Activated CD4-positive, alpha-beta T cell treated with anti-CD3 and anti-CD28 coated beads for 24 hours (primary cell): ENCODE measurements around the gene FAM149B1.
"Not testable (repeated sequence)": the region's sequence is repeated elsewhere in the genome, so short reads cannot be mapped to it uniquely, and the experiment has no call there.

Experiments
- DNase-seq, 2 donors: peaks; one replicate each; pipeline ENCODE4 v3.0.0-alpha.2; 2020; ENCODE audit warnings: low read depth in 2 of 2

Gene FAM149B1

DNA sequence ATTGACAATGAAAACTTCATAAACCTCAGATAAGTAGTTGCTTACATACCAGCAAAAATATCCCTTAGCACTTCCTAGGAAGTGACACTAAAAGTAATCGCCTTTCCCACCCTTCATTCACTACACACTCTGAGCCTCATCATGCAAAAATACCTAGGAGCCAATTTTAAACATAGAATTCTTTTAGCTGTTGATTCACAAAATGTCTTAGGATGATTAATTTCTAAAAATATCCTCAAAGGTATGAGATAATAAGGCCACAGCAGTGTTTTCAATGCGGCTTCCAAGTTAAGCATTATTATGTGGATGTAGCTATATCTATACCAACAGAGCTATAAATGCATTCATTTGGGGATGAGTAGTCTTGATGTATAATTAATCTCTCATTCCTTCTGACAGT is 66.0 kb downstream of the FAM149B1 start:
- DNase-seq: no peak

- DNase-seq: no peak
Observed at GRCh38 chr10:73234695-73235094, 66.8 kb downstream of the FAM149B1 start.

DNA sequence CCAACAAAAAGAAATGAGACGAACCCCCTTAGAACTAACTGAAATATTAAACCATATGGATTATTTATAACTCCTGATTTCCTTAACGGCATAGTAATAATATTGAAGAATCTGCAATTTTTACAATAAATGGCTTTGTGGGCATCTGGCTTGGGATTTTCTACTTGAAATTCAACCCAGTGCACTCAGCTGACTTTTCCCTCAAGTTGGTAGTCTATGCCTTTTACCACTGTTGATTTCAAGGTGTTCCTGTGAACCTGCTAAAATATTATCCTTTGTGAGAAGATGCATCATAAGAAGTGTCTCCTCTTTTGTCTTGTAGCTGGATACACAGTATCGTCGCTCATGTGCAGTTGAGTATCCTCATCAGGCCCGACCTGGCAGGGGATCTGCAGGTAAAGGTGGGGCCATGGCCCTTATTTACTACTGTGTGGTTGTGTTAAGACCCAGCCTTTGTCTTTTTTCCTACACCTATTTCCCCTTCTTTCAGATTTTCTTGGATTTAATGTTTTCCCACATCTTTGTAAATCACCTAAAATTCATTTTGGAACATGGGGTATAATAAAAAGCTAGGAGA is 71.2 kb downstream of the FAM149B1 start:
- DNase-seq: no peak

GRCh38 chr10:73239908-73240307 is 72.0 kb downstream of the FAM149B1 start:
- no peak for DNase-seq

- no peak for DNase-seq
Observed at GRCh38 chr10:73244866-73245477, 77.1 kb downstream of the FAM149B1 start.

DNA sequence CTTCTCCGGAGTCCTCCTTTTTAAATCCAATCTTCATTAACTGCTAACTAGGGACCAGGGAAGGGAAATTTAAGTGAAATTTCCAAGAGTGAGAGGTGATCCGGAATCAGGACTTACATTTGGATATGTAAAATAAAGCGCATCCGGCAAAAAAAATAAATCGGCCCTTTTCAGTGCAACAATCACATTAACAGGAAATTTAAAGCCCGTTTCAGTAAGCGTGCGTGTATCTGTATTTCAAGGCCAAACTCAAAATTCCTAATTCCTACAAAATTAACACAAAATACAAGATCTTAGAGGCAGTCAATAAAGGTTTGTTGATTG is 78.4 kb downstream of the FAM149B1 start:
- no peak for DNase-seq

DNA sequence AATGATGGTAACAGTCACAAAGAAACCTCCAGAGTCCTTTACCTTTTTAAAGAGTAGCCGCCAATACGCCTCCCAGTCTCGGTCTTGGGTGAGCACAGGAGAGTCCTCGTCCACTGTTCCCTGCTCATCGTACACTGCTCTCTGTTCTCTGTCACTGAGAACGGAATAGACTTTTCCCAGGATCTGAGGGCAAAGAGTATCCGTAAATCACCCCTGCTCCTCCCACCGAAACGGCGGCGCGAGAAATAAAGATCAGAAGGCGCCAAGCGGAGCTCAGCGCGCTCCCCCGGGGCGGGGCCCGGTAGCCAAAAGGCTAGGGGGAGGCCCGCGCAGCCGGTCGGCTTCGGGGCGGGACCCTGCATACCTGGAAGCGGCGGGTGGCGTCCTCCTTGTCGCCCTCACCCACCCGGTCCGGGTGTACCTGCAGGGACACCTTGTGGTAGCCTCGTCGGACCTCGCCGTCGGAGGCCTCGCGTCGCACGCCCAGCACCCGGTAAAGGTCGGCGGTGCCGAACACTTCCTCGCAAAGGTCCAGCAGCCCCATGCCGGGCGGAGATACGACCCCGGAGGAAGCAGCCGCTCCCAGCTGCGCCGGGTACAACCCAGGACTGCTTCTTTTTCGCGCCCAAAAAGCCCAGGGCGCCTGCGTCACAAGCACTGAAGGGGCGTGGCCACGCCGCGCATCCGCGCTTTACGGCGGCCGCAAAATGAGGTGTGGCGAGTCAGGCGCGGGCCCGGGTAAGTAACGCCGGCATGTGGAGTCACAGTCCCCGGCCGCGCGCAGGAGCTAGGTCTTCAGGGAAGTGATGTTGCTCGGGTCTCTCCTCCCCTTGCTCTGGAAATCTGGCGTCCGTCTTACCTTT is 79.0 kb downstream of the FAM149B1 start, which contains the start of gene DNAJC9:
TSS of gene DNAJC9 (minus strand) at position 610 of the 863 bp plus-strand sequence. CDS start at position 544, 66 bp downstream.
- DNase-seq: peak; percentile 97 to 99

DNA sequence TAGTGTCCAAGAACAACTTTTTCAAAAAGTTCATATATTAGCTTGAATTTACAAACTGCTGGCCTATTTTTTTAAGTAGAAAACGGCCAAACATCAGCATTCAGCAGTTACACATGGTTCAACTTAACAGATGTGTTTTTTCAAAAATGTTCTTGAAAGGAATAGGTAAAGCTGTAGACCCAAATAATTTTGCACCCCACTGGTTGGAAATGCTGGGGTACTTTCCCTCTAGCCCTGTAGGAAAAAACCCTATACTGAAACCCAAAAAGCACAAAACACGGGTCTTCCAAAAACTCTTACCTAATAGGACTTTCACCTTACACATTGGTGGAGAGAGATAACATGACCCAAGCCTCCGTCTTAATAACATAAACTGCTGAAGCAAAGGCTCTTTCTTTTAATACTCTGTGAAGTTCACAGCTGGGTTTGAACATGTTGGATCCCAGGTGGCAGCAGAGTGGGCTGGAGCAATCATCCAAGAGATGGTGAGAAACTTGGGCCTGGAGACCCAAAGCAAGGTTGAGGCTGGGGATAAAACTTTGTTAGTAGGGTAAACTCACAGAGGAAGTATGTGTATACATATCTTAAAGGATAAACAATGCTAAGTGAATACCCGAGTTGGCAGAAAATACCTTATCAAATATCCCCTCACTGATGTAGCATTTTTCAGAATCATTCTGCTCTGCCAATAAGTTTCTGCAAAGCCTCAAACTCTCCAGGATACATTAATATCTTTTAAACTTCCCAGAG is 79.8 kb downstream of the FAM149B1 start:
- DNase-seq: no peak

GRCh38 chr10:73248259-73248724 is 80.4 kb downstream of the FAM149B1 start:
- no peak for DNase-seq

DNA sequence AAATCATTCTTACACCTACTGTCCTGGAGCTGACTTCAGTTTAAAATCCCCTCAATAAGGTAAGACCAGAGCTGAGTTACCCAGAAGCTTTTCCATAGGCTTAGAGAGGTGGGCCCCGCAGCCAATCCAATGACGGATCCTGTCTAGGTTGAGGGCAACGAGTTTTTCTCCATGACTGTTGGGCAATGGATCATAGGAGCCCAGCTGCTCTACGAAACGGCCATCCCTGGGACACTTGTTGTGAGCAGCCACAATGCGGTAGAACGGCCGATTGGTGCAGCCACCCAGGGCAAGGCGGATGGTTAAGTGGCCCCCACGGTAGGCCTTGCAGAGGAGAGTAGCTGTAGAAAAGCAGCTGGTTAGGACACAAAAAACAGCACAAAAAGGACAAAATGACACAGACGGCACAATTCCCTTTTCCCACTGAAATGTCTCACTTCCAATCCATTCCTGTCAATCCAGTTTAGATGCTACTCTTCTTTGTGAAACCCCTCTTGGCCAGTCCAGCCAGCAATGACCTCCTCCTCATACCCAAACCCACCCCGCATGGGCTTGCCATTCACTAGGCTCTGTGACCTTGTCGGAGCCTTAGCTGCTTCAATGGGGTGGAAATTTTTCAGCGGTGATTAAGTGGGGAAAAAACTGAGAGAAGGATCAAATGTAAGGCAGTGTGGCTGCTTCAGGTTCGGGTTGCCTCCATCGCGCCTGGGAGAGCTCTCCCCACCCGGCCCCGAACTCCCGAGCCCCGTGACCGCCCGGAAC is 83.9 kb downstream of the FAM149B1 start:
- DNase-seq: no peak

DNA sequence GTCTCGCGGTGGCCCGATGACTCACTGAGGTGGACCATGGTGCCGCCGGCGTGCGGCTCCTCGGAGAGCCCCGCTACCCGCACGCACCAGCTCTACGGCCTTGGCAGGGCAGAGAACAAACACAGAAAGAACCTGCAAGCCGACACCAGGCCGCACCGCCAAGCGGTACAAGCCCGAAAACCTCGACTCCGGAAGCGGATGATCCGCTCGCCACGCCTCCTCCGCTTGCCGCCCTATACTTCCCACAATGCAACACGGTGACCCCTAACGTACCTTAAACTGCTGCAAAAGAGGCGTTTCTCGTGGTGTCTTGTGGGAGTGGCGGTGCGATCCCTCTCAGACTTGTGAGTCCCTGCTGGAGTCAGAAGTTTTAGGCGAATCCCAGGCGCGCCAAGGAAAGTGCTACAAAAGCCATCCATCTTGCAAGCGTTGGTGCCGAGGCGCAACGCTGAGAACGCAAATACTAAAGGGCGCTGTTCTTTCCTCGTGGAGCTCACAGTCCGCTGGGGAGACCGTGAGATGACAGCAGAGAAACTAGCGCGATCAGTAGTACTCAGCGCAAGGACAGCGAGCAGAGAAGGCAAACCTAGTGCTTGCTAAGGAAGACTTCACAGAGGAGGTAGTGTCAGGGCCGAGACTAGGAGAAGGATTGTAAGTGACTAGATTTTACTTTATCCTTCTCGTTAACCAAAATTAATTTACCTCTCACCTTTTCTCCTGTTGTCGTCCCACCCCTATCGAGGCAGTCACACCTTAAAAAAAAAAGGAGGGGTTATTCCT is 84.7 kb downstream of the FAM149B1 start, which contains the start of gene MRPS16:
TSS of gene MRPS16 (minus strand) at position 200 of the 780 bp plus-strand sequence. CDS start at position 38, 162 bp downstream.
- peak; percentile 88 to 89 for DNase-seq

DNA sequence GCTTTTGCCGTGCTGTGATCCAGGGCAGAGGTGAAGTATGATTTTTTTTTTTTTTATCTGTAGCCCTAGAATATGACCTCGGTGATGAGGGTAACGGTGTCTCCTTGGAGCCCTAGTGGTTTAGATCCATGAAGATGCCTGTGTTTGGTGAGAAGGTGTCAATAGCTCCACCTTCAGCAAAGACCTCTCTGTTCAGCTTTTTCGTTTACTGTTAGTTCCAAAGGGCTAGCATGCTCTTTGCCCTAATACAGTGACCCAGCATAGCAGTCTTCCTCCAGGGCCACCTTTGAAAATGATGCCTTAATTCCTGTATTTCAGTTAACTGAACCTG is 85.3 kb downstream of the FAM149B1 start:
- no peak for DNase-seq

- not testable (repeated sequence) for DNase-seq
Observed at GRCh38 chr10:73258612-73259011, 90.7 kb downstream of the FAM149B1 start.

DNA sequence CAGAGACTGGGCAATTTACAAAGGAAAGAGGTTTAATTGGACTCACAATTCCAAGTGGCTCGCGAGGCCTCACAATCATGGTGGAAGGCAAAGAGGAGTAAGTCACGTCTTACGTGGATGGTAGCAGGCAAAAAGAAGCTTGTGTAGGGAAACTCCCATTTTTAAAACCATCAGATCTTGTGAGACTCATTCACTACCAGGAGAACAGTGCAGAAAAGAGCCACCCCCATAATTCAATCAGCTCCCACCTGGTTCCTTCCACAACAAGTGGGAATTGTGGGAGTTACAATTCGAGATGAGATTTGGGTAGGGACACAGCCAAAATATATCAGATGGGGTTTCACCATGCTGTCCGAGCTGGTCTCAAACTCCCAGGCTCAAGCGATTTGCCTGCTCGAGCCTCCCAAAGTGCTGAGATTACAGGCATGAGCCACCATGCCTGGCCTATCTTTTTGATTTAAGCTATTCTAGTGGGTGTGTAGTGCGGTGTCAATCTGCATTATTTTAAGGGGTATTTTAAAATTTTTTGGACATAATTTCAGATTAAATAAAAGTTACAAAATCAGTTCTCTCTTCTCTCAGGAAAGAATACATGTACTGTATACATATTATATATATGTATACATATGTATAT is 93.6 kb downstream of the FAM149B1 start:
- DNase-seq: no peak

DNA sequence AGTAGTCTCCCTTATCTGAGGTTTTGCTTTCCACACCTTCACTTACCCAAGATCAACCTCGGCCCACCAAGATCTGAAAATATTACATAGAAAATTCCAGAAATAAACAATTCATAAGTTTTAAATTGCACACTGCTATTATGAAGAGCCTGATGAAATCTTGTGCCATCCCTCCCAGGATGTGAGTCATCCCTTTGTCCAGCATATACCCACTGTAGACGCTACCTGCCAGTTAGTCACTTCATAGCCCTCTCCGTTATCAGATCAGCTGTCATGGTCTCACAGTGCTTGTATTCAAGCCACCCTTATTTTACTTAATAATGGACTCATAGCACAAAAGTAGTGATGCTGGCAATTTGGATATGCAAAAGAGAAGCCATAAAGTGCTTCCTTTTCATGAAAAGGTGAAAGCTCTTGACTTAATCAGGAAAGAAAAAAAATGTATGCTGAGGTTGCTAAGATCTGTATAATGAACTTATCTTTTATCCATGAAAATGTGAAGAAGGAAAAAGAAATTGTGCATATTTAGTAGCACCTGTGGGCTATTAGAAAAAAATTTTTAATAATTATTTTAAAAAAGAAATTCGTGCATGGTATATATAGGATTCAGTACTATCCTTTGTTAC is 94.3 kb downstream of the FAM149B1 start:
- DNase-seq: no peak

GRCh38 chr10:73262880-73263555 is 95.1 kb downstream of the FAM149B1 start:
- DNase-seq: no peak

DNA sequence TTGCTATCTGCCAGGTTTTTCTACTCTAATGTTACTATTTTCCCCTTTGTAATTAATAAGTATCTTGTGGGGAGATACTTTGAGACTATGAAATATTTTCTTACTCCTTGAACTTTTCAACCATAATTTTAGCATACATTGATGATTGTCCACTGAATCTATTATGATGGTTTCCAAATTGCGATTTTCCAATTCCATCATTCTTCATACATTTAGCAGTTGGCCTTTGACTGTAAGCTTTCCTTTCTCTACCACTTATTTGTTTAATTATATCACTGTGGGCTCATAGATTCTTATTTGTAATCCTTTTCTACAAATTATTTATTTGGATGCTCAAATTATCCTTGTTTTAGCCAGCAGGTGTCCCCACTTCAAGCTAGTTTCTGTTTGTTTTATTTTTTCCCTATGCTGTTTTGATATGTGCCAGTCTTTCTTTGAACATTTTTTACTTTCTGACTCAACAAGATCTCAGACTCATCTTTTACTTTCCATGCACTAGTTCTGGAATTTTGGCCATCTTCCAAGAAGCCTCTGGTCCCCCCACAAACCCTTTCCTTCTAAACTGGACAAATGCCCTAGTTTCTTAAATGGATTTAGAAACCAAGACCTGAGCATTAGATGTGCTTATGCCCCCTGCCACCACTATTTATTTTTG is 95.9 kb downstream of the FAM149B1 start:
- DNase-seq: no peak

DNA sequence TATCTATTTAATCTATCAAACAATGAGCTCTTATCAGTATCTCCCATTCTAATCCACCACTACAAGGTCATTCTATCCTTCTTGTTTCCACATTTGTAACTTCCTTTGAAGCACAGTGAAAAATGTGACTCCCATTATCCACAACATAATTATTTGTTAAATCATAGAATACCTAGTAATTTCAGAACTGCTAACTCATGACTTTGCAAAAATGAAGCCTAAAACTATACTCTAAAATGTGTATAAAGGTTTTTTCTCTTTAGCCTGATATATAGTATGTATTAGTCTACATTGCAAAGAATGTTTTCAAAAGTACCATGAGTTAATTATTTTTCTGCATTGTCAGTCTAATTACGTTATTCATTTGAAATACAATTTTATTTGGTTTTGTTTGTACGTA is 96.5 kb downstream of the FAM149B1 start:
- no peak for DNase-seq
